Heart right ventricle (tissue), 16 donors: ENCODE measurements around the gene MEOX2. TPM values are rescaled to one million over a fixed set of nuclear protein-coding genes. Genes with fewer than 3 reads are reported as not detected.
A peak's percentile ranks its signal among the peaks of the same experiment; 100 is the strongest.

Source experiments
- ATAC-seq, 8 donors: fragments of 200-7000 bp; cut with Tn5 transposase; one replicate each; pipeline ENCODE4 v1.9.1; 2020; ENCODE audit warnings: mild to moderate bottlenecking in 8 of 8, moderate library complexity in 8 of 8, moderate number of reproducible peaks in 1 of 8
- DNase-seq, 2 donors: peaks; one replicate each; pipeline ENCODE4 v3.0.0-alpha.2; 2020
- H3K27ac ChIP-seq, 10 donors: fragments of 200-600 bp; sonication (generic) in 2 of 10; one replicate each; pipeline versions ENCODE4 v1.5.0 to v1.8.0; 2020 to 2022; ENCODE audit warnings: mild to moderate bottlenecking in 3 of 10
- H3K27me3 ChIP-seq, 7 donors: fragments of 200-600 bp; one replicate each; pipeline ENCODE4 v1.8.0; 2021 to 2022; ENCODE audit warnings: mild to moderate bottlenecking in 2 of 7
- H3K36me3 ChIP-seq, 9 donors: fragments of 200-600 bp; sonication (generic) in 1 of 9; one replicate each; pipeline versions ENCODE4 v1.5.0 to v1.8.0; 2020 to 2022; ENCODE audit warnings: mild to moderate bottlenecking in 2 of 9
- H3K4me1 ChIP-seq, 9 donors: fragments of 200-600 bp; sonication (generic) in 1 of 9; one replicate each; pipeline versions ENCODE4 v1.5.0 to v1.8.0; 2020 to 2022; ENCODE audit warnings: mild to moderate bottlenecking in 4 of 9
- H3K4me3 ChIP-seq, 10 donors: fragments of 200-600 bp; sonication (generic) in 2 of 10; one replicate each; pipeline versions ENCODE4 v1.5.0 to v1.8.0; 2020 to 2022; ENCODE audit warnings: mild to moderate bottlenecking in 7 of 10, moderate library complexity in 2 of 10
- H3K9me3 ChIP-seq, 11 donors: fragments of 200-600 bp in 10 of 11; sonication (generic) in 2 of 11; one replicate each; pipeline versions ENCODE4 v1.5.0 to v1.8.0; 2013 to 2022; ENCODE audit warnings: mild to moderate bottlenecking in 2 of 11, control low read depth in 1 of 11, moderate library complexity in 1 of 11
- CTCF ChIP-seq, 9 donors: fragments of 200-600 bp; sonication (generic) in 2 of 9; IDR thresholded peaks; one replicate each; pipeline versions ENCODE4 v1.5.0 to v1.8.0; 2021 to 2022; ENCODE audit warnings: antibody characterized with exemption in 9 of 9, mild to moderate bottlenecking in 5 of 9, moderate library complexity in 1 of 9
- WGBS, 2 donors: extraction: QIAGEN DNeasy Blood & Tissue Kit; methylation state at CpG; one replicate each; pipeline ENCODE4 v1.1.7; 2013; ENCODE audit warnings: inconsistent platforms in 1 of 2; 5-methylcytosine and 5-hydroxymethylcytosine counted together
- intact Hi-C, 10 donors: fragments of 100-400 bp; cut with DNase I; formaldehyde crosslinking; loops; one replicate each; pipeline versions ENCODE4 v1.11.1 to v1.14.2; 2022
- polyA plus RNA-seq, 2 donors: library from polyadenylated mRNA; stranded (reverse); fragments of 200-250 nt; gene quantifications; one replicate each; pipeline ENCODE4 v1.2.3, GENCODE V29; 2013
- total RNA-seq, 10 donors: library from RNA; stranded (reverse); fragmentation: NEBNext Ultra II Directional in 3 of 10; extraction: Animal tissue kit (Norgen Biotek cat#: 25700) in 3 of 10; gene quantifications; one replicate each; pipeline versions ENCODE4 v1.2.1 to v1.2.4, GENCODE V29; 2021 to 2023
- donor health status: Arrhythmogenic right ventricular cardiomyopathy.
- donor health status: ischemic (EF 13 %, LVEDD 7.1; RV severe dilation, severe dysfunction).
- donor health status: healthy with polysubstance abuse.
- donor health status: DM: no; HTN: yes; CAD: no.
- donor health status: DM: no; HTN: no; CAD: no.
- donor health status: ischemic (EF 25% LVEDD 6.9; RV normal size, moderate dysfunction).
- donor health status: ischemic (EF 25% LVEDD 5.7; RV mildly dilated, moderate dysfunction).
- donor health status: healthy.
- donor health status: DM: yes; HTN: yes; CAD: no.
- donor health status: Ischemic cardiomyopathy.
- donor health status: ischemic (EF 35%, LVEDD 5.7; RV mildly dilated, moderate dysfunction).
- donor health status: nonischemic (EF 11% LVEDD 7.7; RV severe dilation, severe dysfunction).
- donor health status: DM: yes; HTN: yes; CAD: no.
- donor health status: PGD.
- donor health status: ischemic (EF 29% LVEDD 5.4; RV normal size, mild dysfunction).
- donor health status: nonischemic (EF 23%, LVEDD 6.1; RV moderate dilation, normal function).

The MEOX2 gene
- total and polyA plus RNA-seq, 12 donors: 5.2 to 14.1 (median 7.9) TPM

DNA sequence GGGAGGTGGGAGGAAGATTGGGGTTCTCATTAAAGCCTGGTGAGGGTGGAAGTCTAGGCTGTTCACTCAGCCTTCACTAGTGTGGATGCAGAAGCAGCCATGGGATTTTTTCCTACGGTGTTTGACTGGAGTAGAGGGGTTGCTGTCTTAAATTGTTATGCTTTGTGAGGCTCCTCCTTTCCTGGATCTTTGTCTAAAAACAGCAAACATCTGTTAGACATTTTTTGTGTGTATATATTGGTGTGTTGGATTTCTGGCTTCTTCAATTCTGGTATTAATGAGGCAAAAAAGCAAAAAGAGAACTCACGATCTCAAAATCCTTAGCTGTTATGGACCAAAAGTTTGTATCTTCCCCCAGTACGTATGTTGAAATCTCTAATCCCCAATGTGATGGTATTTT lies 28.2 kb downstream of the MEOX2 start:
- ATAC-seq (no peak), DNase-seq (no peak)
- peaks cover 0 to 29% (median 0%) of the 10 kb centered on the region in 9 donors for H3K4me1 ChIP-seq
- WGBS, 2 donors: 60 to 78% methylated on average over 3 of the region's 3 CpGs
- H3K27ac ChIP-seq: no peak overlapping the region
- peaks cover 0 to 8% (median 0%) of the 10 kb centered on the region in 9 donors for H3K36me3 ChIP-seq
- H3K27me3 ChIP-seq: no peaks in the 10 kb centered on the region
- H3K4me3 ChIP-seq: no peak overlapping the region
- intact Hi-C loops: no loop called here
- H3K9me3 ChIP-seq: peaks cover 0 to 17% (median 0%) of the 10 kb centered on the region in 11 donors
- no peak for TF ChIP-seq CTCF (IDR thresholded peaks at IDR 0.05)

DNA sequence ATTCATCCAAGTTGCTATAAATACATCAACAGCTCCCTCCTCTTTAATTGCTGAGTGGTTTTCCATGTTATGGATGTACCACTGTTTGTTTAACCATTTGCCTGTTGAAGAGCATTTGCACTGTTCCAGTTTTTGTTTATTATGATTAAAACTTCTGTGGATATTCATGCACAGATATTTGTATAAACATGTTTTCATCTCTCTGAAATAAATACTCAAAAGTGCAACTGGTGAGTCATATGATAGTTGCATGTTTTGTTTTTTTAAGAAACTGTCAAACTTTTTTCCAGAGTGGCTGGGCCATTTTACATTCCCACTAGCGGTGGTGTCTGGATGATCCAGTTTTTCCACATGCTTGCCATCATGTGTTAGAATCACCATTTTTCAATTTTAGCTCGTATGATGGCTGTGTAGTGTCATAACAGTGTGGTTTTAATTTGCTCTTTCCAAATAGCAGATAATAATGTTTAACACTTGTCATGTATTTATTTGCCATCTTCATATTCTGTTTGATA lies 33.6 kb downstream of the MEOX2 start:
- DNase-seq (no peak), ATAC-seq (no peak)
- peaks cover 0 to 17% (median 0%) of the 10 kb centered on the region in 11 donors for H3K9me3 ChIP-seq
- H3K27me3 ChIP-seq: no peaks in the 10 kb centered on the region
- no peaks in the 10 kb centered on the region for H3K36me3 ChIP-seq
- 71 to 79% methylated on average over 2 of the region's 2 CpGs for WGBS, 2 donors
- no peak overlapping the region for H3K27ac ChIP-seq
- intact Hi-C loops: no loop called here
- peaks cover 0 to 24% (median 0%) of the 10 kb centered on the region in 9 donors for H3K4me1 ChIP-seq
- no peak for TF ChIP-seq CTCF (IDR thresholded peaks at IDR 0.05)
- H3K4me3 ChIP-seq: no peak overlapping the region

DNA sequence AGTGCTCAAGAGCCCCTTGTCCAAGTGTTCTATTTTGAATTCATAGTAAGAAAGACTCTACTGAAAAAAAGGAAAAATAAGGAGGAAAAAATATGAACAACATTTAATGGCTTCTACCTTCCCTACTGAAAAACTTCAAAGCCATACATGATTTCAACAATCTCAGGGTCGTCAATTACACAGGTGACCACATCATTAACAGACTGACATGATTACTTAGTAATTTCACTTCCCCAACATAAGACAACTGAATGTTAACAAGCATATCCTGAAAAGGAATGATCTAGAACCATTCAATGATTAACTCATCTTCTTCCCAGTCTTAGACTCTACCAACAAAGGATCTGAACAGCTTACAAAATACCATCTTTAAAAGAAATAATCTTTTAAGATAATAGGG lies 34.8 kb downstream of the MEOX2 start:
- no peak for DNase-seq
- Histone ChIP-seq H3K36me3 (no peaks in the 10 kb centered on the region), H3K4me3 (no peak overlapping the region), H3K9me3 (peaks cover 0 to 12% (median 0%) of the 10 kb centered on the region in 11 donors), H3K4me1 (peaks cover 0 to 35% (median 0%) of the 10 kb centered on the region in 9 donors), H3K27me3 (no peaks in the 10 kb centered on the region), H3K27ac (peak overlapping the region in 1 of 10 donors; percentile 4)
- TF ChIP-seq CTCF (IDR thresholded peaks at IDR 0.05): no peak
- intact Hi-C loops: no loop called here
- 51 to 75% methylated on average over 1 of the region's 1 CpG for WGBS, 2 donors
- no peak for ATAC-seq

DNA sequence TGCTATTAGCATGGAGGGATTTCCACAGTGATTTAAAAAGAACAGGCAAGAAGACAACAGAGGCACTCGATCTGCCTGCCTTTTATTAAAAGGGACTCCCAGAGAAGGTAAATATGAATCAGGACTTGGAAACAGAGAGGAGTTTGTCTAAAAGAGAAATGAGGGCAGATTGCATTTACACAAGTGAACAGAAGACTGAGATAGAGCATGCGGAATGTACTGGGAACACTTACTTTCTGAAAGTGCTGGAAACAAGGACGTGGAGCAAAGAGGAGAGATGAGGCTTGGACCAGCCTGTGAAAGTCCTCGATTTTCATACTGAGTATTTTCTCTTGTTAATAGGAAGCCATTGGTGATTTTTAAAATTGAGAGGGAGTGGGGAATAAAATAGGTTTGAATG lies 35.7 kb downstream of the MEOX2 start:
- 82 to 84% methylated on average over 4 of the region's 4 CpGs for WGBS, 2 donors
- peaks cover 0 to 44% (median 7%) of the 10 kb centered on the region in 9 donors for H3K4me1 ChIP-seq
- no peak overlapping the region for H3K27ac ChIP-seq
- DNase-seq: no peak
- peaks cover 0 to 3% (median 0%) of the 10 kb centered on the region in 11 donors for H3K9me3 ChIP-seq
- intact Hi-C loops: no loop called here
- ATAC-seq: no peak
- no peak for TF ChIP-seq CTCF (IDR thresholded peaks at IDR 0.05)
- no peaks in the 10 kb centered on the region for H3K27me3 ChIP-seq
- H3K4me3 ChIP-seq: no peak overlapping the region
- H3K36me3 ChIP-seq: no peaks in the 10 kb centered on the region
